ENCODE measurements around the gene CAMK2A. TPM values are rescaled to one million over a fixed set of nuclear protein-coding genes. Genes with fewer than 3 reads are reported as not detected.
A peak's percentile ranks its signal among the peaks of the same experiment; 100 is the strongest.

The CAMK2A gene
- total RNA-seq, 1 experiment from 2014 or later: 0.13 TPM

DNA sequence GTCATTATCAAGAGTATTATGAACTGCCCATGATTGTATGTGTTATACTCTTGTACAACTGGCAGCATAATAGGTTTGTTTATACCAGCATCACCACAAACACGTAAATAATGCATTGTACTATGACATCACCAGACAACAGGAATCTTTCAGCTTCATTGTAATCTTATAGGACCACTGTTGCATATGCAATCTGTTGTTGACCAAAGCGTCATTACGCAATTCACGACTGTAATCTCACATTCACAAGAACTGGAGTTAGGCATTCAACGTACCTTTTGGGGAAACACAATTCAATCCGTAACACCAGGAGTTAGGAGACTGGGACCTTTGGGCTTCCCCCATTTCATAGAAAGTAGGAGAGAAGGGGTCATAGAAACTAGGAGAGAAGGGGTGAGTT lies 33.5 kb upstream of the CAMK2A start:
- no TSS peak for BruUV-seq (replicated peaks)
- H3K9me3 ChIP-seq (ENCODE audit: insufficient read depth, low read depth): no peaks in the 10 kb centered on the region
- no peaks in the 10 kb centered on the region for H3K79me2 ChIP-seq (ENCODE audit: low read depth)
- intact Hi-C loops (cut with micrococcal nuclease; ENCODE audit: unreplicated experiment): loop anchor here (5.0 kb wide), 1 partner anchor 61 kb away; no protein-coding TSS in a partner anchor
- 0 out of 2 replicates have a peak overlapping the region, but pooled peaks have one; percentile 20 for H3K27ac ChIP-seq
- ChIA-PET POLR2A (ENCODE audit: unreplicated experiment) (interaction anchor here (0.6 kb wide), 1 partner anchor 20 kb away, joined by 3 read pairs; no protein-coding TSS in a partner anchor), CTCF (interaction anchor here (0.7 kb wide), 1 partner anchor 1170 kb away, joined by 4 read pairs; no protein-coding TSS in a partner anchor)
- no peaks in the 10 kb centered on the region for H3K36me3 ChIP-seq (ENCODE audit: low read depth)
- DNase-seq: peak in 1 of 2 experiments; percentile 43
- peaks cover 37% of the 10 kb centered on the region for H3F3A ChIP-seq (ENCODE audit: insufficient read depth, low read depth)
- H3K4me1 ChIP-seq (replicated peaks; ENCODE audit: insufficient read depth): peaks cover 51% of the 10 kb centered on the region
- H3K4me2 ChIP-seq: no peak overlapping the region
- H3K4me3 ChIP-seq: no peak overlapping the region
- no peaks in the 10 kb centered on the region for H3K27me3 ChIP-seq (ENCODE audit: insufficient read depth, low read depth)
- no peak overlapping the region for H2AFZ ChIP-seq
- no peaks in the 10 kb centered on the region for H4K20me1 ChIP-seq (ENCODE audit: insufficient read depth)
- H3K9me2 ChIP-seq (ENCODE audit: insufficient read depth): no peaks in the 10 kb centered on the region
- TF ChIP-seq, protein P1, sequence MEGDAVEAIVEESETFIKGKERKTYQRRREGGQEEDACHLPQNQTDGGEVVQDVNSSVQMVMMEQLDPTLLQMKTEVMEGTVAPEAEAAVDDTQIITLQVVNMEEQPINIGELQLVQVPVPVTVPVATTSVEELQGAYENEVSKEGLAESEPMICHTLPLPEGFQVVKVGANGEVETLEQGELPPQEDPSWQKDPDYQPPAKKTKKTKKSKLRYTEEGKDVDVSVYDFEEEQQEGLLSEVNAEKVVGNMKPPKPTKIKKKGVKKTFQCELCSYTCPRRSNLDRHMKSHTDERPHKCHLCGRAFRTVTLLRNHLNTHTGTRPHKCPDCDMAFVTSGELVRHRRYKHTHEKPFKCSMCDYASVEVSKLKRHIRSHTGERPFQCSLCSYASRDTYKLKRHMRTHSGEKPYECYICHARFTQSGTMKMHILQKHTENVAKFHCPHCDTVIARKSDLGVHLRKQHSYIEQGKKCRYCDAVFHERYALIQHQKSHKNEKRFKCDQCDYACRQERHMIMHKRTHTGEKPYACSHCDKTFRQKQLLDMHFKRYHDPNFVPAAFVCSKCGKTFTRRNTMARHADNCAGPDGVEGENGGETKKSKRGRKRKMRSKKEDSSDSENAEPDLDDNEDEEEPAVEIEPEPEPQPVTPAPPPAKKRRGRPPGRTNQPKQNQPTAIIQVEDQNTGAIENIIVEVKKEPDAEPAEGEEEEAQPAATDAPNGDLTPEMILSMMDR (conservative IDR thresholded peaks at IDR 0.05): no peak
- no peak for TF ChIP-seq EZH2 (IDR thresholded peaks at IDR 0.05; ENCODE audit: low read depth)

DNA sequence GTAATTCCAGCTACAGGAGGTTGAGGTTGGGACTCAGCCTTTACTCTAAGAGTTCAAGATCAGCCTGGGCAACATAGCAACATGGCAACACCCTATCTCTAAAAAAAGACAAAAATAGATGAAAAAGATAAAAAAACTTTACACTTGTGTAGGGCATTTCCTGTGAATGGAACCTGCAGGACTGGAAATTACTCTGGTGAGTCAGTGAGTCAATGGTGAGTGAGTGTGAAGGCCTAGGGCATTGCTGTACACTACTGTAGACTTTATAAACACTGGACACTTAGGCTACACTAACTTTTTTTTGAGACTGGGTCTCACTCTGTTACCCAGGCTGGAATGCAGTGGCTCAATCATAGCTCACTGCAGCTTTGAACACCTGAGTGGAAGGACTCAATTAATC lies 32.6 kb upstream of the CAMK2A start:
- no peaks in the 10 kb centered on the region for H3K27me3 ChIP-seq (ENCODE audit: insufficient read depth, low read depth)
- intact Hi-C loops (cut with micrococcal nuclease; ENCODE audit: unreplicated experiment): loop anchor here (5.0 kb wide), 1 partner anchor 60 kb away; no protein-coding TSS in a partner anchor
- CTCF ChIA-PET: interaction anchor here (0.7 kb wide), 1 partner anchor 1169 kb away, joined by 4 read pairs; no protein-coding TSS in a partner anchor
- peaks cover 60% of the 10 kb centered on the region for H3K4me1 ChIP-seq (replicated peaks; ENCODE audit: insufficient read depth)
- peak; percentile 67 to 93 for DNase-seq
- H3K4me2 ChIP-seq: peak overlapping the region; percentile 68
- H2AFZ ChIP-seq: no peak overlapping the region
- TF ChIP-seq, protein P1 (conservative IDR thresholded peaks at IDR 0.05): no peak
- TF ChIP-seq EZH2 (IDR thresholded peaks at IDR 0.05; ENCODE audit: low read depth): no peak
- BruUV-seq (replicated peaks): no TSS peak
- no peaks in the 10 kb centered on the region for H3K36me3 ChIP-seq (ENCODE audit: low read depth)
- no peaks in the 10 kb centered on the region for H3K9me2 ChIP-seq (ENCODE audit: insufficient read depth)
- peaks cover 45% of the 10 kb centered on the region for H3F3A ChIP-seq (ENCODE audit: insufficient read depth, low read depth)
- no peaks in the 10 kb centered on the region for H3K9me3 ChIP-seq (ENCODE audit: insufficient read depth, low read depth)
- no peaks in the 10 kb centered on the region for H3K79me2 ChIP-seq (ENCODE audit: low read depth)
- no peak overlapping the region for H3K4me3 ChIP-seq
- H3K27ac ChIP-seq: peak overlapping the region; percentile 81
- POLR2A ChIA-PET (ENCODE audit: unreplicated experiment): interaction anchor here (0.6 kb wide), 2 partner anchors 19 to 210 kb away, joined by 3 read pairs; no protein-coding TSS in a partner anchor
- no peaks in the 10 kb centered on the region for H4K20me1 ChIP-seq (ENCODE audit: insufficient read depth)

DNA sequence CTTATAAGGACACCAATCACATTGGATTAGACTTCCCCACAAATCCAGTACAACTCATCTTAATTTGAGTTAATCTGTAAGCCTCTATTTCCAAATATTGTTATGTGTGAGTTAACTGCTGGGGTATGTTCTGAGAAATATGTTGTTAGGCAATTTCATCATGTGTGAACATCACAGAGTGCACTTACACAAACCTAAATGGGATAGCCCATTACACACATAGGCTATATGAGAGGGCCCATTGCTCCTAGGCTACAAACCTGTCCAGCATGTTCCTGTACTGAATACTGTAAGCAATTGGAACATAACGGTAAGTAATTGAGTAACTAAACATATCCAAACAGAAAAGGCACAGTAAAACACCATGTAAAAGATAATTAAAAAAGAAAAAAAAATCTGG lies 32.2 kb upstream of the CAMK2A start:
- TF ChIP-seq, protein P1 (conservative IDR thresholded peaks at IDR 0.05): no peak
- TF ChIP-seq EZH2 (IDR thresholded peaks at IDR 0.05; ENCODE audit: low read depth): no peak
- peak in 1 of 2 experiments; percentile 78 for DNase-seq

More for the DNA sequence above, 32.2 kb upstream of the CAMK2A start:
- Histone ChIP-seq H2AFZ (no peak overlapping the region), H3K4me1 (replicated peaks; ENCODE audit: insufficient read depth) (peaks cover 64% of the 10 kb centered on the region), H3K4me3 (no peak overlapping the region), H3K36me3 (ENCODE audit: low read depth) (no peaks in the 10 kb centered on the region), H4K20me1 (ENCODE audit: insufficient read depth) (no peaks in the 10 kb centered on the region), H3K27me3 (ENCODE audit: insufficient read depth, low read depth) (no peaks in the 10 kb centered on the region), H3K79me2 (ENCODE audit: low read depth) (no peaks in the 10 kb centered on the region), H3K9me3 (ENCODE audit: insufficient read depth, low read depth) (no peaks in the 10 kb centered on the region), H3K27ac (peak overlapping the region; percentile 81), H3K4me2 (peak overlapping the region; percentile 68), H3K9me2 (ENCODE audit: insufficient read depth) (no peaks in the 10 kb centered on the region), H3F3A (ENCODE audit: insufficient read depth, low read depth) (peaks cover 48% of the 10 kb centered on the region)
- no TSS peak for BruUV-seq (replicated peaks)
- POLR2A ChIA-PET (ENCODE audit: unreplicated experiment): interaction anchor here (0.6 kb wide), 1 partner anchor 209 kb away, joined by 3 read pairs; no protein-coding TSS in a partner anchor
- CTCF ChIA-PET: no interaction called here
- intact Hi-C loops (cut with micrococcal nuclease; ENCODE audit: unreplicated experiment): loop anchor here (2.0 to 5.0 kb wide), 2 partner anchors 29 to 59 kb away; no protein-coding TSS in a partner anchor
